Measurements from ENCODE around the gene OXLD1.

OXLD1 gene

DNA sequence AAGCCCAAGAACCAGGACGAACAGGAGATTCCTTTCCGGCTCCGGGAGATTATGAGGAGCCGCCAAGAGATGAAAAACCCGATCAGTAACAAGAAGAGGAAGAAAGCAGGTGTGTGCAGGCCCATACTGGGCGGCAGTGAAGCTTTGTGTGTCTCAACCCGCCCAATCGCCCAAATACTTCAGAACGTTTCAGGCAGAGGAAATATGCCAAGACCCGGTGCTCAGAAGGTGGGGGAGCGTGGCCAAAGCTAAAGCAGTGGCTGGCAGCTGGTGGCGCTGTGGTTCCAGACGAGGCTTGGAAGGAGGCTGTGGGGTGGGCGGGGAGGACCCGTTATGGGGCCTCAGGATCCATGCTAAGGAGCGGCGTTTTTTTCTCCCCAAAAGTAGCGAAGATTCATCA is 1.3 kb upstream of the OXLD1 start:
- H3K9ac ChIP-seq (ENCODE audit: low read length), result no peak overlapping the region
- H3K27ac ChIP-seq (ENCODE audit: low read depth, low read length), result no peak overlapping the region
- H3K4me3 ChIP-seq (ENCODE audit: low read length), result no peak overlapping the region
- H3K36me3 ChIP-seq (ENCODE audit: control insufficient read depth, insufficient read depth, low read length), result peaks cover 24% of the 10 kb centered on the region
- H3K27me3 ChIP-seq (ENCODE audit: control insufficient read depth, insufficient read depth, low read length), result no peaks in the 10 kb centered on the region
- peaks cover 8% of the 10 kb centered on the region for H3K4me1 ChIP-seq (ENCODE audit: control insufficient read depth, insufficient read depth, low read length)

DNA sequence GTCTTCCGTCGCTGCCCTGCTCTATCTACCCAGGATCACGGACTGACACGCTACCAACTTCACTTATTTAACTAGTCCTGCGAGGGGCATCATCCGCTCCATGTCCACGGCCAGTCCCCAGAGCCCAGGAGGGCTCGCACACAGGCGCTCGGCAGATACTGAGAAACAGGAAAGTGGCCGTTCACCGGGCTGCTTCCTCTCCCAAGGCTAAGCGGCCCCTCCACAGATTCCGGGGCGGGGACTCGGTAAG is 388 bp downstream of the OXLD1 start:
- Histone ChIP-seq H3K4me1 (ENCODE audit: control insufficient read depth, insufficient read depth, low read length) (peaks cover 8% of the 10 kb centered on the region), H3K27ac (ENCODE audit: low read depth, low read length) (peak overlapping the region; percentile 87), H3K9ac (ENCODE audit: low read length) (peak overlapping the region; percentile 7), H3K27me3 (ENCODE audit: control insufficient read depth, insufficient read depth, low read length) (no peaks in the 10 kb centered on the region), H3K4me3 (ENCODE audit: low read length) (peak overlapping the region; percentile 71), H3K36me3 (ENCODE audit: control insufficient read depth, insufficient read depth, low read length) (peaks cover 9% of the 10 kb centered on the region)

DNA sequence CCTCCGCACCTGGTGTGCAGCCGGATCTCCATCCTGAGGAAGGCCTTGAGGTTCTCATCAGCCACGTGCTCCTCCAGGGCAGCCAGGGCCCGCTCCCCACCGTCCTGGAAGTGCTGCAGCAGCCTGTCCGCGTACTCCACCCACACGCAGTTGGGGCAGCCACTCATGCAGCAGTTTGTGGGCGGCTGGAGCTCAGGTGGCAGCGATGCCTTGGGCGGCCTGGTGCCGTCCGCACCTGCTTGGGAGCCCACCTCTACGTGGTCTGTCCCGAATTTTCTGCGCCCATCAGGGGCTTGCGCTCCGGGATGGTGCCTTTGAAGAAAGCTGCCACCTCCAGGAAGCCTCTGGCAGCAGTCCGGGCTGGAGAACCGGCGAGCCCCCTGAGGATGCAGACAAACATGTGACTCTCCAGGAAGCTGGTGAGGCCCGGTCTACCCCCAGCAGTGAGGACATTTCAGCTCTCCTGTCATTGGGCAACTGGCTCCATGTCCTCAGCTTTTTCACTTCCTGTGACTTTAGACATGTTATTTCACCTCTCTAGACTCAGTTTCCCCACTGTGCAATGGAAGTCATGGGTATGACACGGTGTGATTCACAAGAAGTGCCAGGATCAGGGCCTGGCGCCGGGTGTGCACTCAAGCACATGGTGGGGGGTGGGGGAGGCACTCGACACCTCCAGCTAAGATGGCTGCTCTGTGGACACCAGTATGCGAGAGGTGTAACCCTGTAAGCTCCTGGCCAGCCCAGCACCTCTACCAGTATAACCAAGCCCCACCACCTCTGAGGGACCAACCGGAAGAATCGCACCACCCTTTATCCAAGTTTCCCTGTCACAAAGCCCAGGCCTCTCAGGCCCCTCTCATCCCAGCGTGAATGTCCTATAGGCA is 957 bp downstream of the OXLD1 start:
- peaks cover 8% of the 10 kb centered on the region for H3K4me1 ChIP-seq (ENCODE audit: control insufficient read depth, insufficient read depth, low read length)
- H3K36me3 ChIP-seq (ENCODE audit: control insufficient read depth, insufficient read depth, low read length), result peaks cover 8% of the 10 kb centered on the region
- H3K4me3 ChIP-seq (ENCODE audit: low read length), result peak overlapping the region; percentile 71
- H3K9ac ChIP-seq (ENCODE audit: low read length), result peak overlapping the region; percentile 7
- no peaks in the 10 kb centered on the region for H3K27me3 ChIP-seq (ENCODE audit: control insufficient read depth, insufficient read depth, low read length)
- peak overlapping the region; percentile 87 for H3K27ac ChIP-seq (ENCODE audit: low read depth, low read length)

DNA sequence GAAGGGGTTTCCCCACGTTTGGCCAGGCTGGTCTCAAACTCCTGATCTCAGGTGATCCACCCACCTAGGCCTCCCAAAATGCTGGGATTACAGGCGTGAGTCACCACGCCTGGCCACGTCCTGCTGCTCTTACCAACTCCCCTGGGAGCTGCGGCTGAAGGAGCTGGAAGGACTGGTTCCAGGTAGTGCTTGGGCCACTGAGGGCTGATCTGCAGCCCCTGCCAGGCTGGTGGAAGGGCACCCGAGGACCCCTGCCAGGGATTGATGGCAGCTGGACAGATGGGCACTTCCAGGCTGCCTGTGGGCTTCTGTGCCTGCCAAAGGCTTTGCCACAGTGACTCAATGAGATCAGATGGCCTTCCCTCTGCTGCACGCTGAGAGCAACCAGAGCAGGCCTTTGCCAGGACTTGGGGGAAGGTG is 2.3 kb downstream of the OXLD1 start:
- H3K27ac ChIP-seq (ENCODE audit: low read depth, low read length), result no peak overlapping the region
- H3K36me3 ChIP-seq (ENCODE audit: control insufficient read depth, insufficient read depth, low read length), result no peaks in the 10 kb centered on the region
- no peak overlapping the region for H3K4me3 ChIP-seq (ENCODE audit: low read length)
- no peak overlapping the region for H3K9ac ChIP-seq (ENCODE audit: low read length)
- no peaks in the 10 kb centered on the region for H3K27me3 ChIP-seq (ENCODE audit: control insufficient read depth, insufficient read depth, low read length)
- peaks cover 8% of the 10 kb centered on the region for H3K4me1 ChIP-seq (ENCODE audit: control insufficient read depth, insufficient read depth, low read length)

DNA sequence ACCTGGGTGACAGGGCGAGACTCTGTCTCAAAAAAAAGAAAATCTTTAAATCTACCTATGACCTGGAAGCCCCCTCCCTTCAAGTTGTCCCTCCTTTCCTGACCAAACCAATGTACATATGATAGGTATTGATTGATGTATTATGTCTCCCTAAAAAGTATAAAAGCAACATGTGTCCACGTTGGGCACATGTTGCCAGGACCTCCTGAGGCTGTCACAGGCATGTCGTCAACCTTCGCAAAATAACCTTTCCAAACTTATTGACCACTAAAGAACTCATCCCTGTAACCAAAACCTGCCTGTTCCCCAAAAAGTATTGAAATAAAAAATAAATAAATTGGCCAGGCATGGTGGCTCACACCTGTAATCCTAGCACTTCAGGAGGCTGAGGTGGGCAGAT is 4.4 kb downstream of the OXLD1 start:
- Histone ChIP-seq H3K27me3 (ENCODE audit: control insufficient read depth, insufficient read depth, low read length) (no peaks in the 10 kb centered on the region), H3K4me1 (ENCODE audit: control insufficient read depth, insufficient read depth, low read length) (peaks cover 7% of the 10 kb centered on the region), H3K27ac (ENCODE audit: low read depth, low read length) (no peak overlapping the region), H3K9ac (ENCODE audit: low read length) (no peak overlapping the region), H3K4me3 (ENCODE audit: low read length) (no peak overlapping the region), H3K36me3 (ENCODE audit: control insufficient read depth, insufficient read depth, low read length) (no peaks in the 10 kb centered on the region)

DNA sequence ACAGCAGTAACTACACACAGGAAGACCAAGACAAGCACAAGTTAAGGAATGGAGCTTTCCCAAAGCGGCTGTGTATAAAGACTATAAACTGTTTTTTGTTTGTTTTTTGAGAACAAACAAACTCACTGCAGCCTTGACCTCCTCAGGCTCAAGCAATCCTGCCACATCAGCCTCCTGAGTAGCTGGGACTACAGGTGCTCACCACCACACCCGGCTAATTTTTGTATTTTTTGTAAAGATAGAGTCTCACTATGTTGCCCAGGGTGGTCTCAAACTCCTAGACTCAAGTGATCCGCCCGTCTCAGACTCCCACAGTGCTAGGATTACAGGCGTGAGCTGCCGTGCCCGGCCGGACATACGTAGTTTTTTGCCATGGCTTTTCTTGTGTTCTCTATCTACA is 6.0 kb downstream of the OXLD1 start:
- no peak overlapping the region for H3K9ac ChIP-seq (ENCODE audit: low read length)
- peaks cover 1% of the 10 kb centered on the region for H3K4me1 ChIP-seq (ENCODE audit: control insufficient read depth, insufficient read depth, low read length)
- no peak overlapping the region for H3K27ac ChIP-seq (ENCODE audit: low read depth, low read length)
- H3K36me3 ChIP-seq (ENCODE audit: control insufficient read depth, insufficient read depth, low read length), result no peaks in the 10 kb centered on the region
- no peaks in the 10 kb centered on the region for H3K27me3 ChIP-seq (ENCODE audit: control insufficient read depth, insufficient read depth, low read length)
- H3K4me3 ChIP-seq (ENCODE audit: low read length), result no peak overlapping the region

DNA sequence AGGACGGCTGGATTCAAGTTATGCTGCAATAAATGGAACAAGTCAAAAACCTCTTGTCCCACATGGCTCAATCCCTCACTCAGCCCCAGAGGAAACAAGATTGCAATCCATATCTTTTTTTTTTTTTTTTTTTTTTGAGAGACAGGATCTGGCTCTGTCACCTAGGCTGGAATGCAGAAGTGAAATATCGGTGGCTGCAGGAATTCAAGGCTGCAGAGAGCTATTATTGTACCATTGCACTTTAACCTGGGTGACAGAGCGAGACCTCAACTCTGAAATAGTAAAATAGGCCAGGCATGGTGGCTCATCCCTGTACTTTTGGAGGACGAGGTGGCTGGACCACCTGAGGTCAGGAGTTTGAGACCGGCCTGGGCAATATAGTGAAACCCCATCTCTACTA is 7.4 kb downstream of the OXLD1 start:
- Histone ChIP-seq H3K4me3 (ENCODE audit: low read length) (no peak overlapping the region), H3K27me3 (ENCODE audit: control insufficient read depth, insufficient read depth, low read length) (no peaks in the 10 kb centered on the region), H3K27ac (ENCODE audit: low read depth, low read length) (no peak overlapping the region)

DNA sequence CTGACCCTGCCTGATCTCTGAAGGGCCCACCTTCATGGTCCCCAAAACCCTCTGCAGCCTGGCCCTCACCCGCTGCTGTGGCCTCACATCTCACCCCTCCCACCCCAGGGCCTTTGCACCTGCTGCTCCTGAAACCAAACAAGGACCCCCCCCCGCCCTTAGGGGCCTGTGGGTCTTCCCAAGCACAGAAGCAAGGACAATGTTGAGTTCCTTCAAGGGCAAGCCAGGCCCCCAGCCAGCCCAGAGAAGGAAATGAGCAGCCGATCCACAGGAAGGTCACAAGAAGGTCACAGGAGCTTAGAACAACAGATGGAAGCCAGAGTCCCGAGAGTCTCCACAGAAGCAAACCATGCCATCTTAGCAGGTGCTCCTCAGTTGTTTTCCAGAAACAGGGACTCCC is 9.6 kb downstream of the OXLD1 start:
- H3K36me3 ChIP-seq (ENCODE audit: control insufficient read depth, insufficient read depth, low read length), result no peaks in the 10 kb centered on the region
- no peak overlapping the region for H3K9ac ChIP-seq (ENCODE audit: low read length)
- no peaks in the 10 kb centered on the region for H3K27me3 ChIP-seq (ENCODE audit: control insufficient read depth, insufficient read depth, low read length)
- H3K27ac ChIP-seq (ENCODE audit: low read depth, low read length), result no peak overlapping the region
- no peaks in the 10 kb centered on the region for H3K4me1 ChIP-seq (ENCODE audit: control insufficient read depth, insufficient read depth, low read length)
- no peak overlapping the region for H3K4me3 ChIP-seq (ENCODE audit: low read length)

More for the DNA sequence above, 7.4 kb downstream of the OXLD1 start:
- H3K4me1 ChIP-seq (ENCODE audit: control insufficient read depth, insufficient read depth, low read length), result no peaks in the 10 kb centered on the region
- no peak overlapping the region for H3K9ac ChIP-seq (ENCODE audit: low read length)
- no peaks in the 10 kb centered on the region for H3K36me3 ChIP-seq (ENCODE audit: control insufficient read depth, insufficient read depth, low read length)

DNA sequence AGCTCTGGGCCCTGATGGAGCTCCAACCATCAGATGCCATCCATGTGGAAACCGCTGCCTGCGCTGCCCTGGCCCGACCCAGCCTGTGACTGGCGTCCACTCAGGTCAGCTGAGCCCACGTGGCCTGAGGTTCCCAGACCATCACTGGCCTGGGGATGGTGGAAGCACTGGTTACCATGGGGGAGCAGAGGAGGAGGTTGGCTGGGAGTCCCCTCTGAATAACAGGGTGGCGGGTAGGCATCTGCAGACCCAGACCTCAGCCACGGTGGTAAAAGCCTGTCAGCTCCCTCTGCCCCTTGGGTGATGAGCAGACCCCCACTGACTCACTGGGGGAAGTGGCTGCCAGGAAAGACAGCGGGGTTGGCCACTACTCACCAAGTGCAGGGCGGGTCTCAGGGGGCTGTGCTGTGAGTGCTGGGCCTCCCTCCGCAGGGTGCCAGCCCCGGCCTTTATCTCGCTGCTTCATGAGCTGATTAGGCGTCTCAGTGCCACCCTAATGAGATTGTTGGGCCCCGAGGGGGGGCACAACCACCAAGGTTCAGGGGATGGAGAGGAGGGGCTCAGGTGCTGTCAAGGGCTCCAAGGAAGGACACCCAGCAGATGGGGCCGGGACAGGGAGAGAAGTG is 10.2 kb downstream of the OXLD1 start, which contains the start of gene PDE6G:
PDE6G (minus strand) TSS at position 425 of the 626 bp plus-strand sequence. CDS start 3,237 bp downstream, outside the sequence.
- no peaks in the 10 kb centered on the region for H3K4me1 ChIP-seq (ENCODE audit: control insufficient read depth, insufficient read depth, low read length)
- H3K36me3 ChIP-seq (ENCODE audit: control insufficient read depth, insufficient read depth, low read length), result no peaks in the 10 kb centered on the region
- H3K27ac ChIP-seq (ENCODE audit: low read depth, low read length), result no peak within 1 kb of the TSS
- no peak within 1 kb of the TSS for H3K4me3 ChIP-seq (ENCODE audit: low read length)
- no peak within 1 kb of the TSS for H3K9ac ChIP-seq (ENCODE audit: low read length)
- H3K27me3 ChIP-seq (ENCODE audit: control insufficient read depth, insufficient read depth, low read length), result no peaks in the 10 kb centered on the region

DNA sequence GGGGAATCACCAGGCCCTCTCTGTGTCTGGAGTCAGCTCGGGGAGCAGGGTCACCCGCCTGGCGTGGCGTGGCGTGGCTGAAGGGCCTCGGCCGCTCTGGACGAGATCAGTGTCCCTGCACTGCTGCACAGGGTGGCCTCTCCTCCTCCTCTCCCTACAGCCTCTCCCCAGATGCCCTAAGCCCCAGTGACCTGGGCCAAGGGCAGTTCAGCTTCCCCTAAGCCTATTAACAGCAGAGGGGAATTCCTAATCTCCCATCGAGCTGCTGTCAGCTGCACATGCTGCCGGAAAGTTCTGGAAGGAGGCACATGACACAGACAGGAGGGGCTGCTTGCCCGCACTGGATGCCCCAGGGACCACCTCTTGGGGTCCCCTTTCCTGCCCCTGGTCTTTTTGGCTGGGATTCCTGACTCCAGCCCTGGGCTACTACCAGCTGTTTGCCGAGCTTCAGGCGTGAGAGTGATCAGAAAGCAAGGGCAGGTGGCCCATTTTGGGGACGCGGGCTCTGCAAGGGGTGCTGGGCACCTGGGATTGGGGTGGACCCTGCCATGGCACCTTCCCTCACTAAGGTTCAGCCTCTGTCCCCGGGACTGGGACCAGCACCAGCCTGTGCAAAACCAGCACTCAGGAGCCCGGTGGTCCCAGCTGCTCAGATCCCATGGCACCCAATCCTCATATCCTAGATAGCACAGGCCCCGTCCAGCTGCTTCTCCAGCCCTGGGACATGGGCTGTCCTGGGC is 10.9 kb downstream of the OXLD1 start:
- H3K36me3 ChIP-seq (ENCODE audit: control insufficient read depth, insufficient read depth, low read length), result no peaks in the 10 kb centered on the region
- H3K4me3 ChIP-seq (ENCODE audit: low read length), result no peak overlapping the region
- no peak overlapping the region for H3K27ac ChIP-seq (ENCODE audit: low read depth, low read length)
- no peak overlapping the region for H3K9ac ChIP-seq (ENCODE audit: low read length)
- H3K4me1 ChIP-seq (ENCODE audit: control insufficient read depth, insufficient read depth, low read length), result no peaks in the 10 kb centered on the region
- H3K27me3 ChIP-seq (ENCODE audit: control insufficient read depth, insufficient read depth, low read length), result no peaks in the 10 kb centered on the region

DNA sequence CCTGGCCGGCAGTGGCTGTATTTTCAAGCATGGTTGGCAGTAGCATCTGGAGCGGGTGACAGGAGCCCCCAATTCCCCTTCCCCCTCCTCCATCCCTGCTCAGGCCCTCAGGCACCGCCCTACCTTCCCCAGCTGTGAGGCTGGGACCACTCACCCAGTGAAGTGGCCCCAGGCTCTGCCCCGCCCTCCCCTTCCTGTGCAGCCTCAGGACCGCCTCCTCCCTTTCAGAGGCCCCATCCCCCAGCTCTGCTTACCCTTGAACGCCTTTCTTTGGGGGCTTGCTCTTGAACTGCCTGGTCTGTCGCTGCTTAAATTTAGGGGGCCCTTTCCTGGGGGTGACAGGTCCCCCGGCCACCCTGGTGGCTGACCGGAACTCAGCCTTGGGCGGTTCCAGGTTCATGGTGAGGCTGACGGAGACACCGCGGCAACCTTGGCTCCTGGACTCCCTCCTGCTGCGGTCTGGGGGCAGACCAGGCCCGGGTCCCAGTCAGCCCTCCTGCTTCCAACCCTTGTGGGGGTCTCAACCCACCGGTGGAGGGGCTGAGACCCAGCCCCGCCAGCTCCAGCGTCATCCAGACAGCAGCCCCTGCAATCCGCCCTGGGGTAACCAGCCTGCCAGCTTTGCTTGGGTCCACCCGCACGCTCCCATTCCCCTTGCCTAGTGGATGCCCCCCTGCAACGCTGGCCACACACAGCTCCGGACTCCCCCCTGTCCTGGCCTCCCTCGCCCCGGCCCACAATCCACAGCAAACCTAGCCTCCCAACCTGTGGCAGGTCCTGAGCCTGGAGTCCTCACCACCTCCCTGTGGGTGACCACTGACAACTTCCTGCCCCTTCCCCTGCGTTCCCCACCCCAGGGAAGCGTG is 13.3 kb downstream of the OXLD1 start:
- Histone ChIP-seq H3K4me1 (ENCODE audit: control insufficient read depth, insufficient read depth, low read length) (no peaks in the 10 kb centered on the region), H3K4me3 (ENCODE audit: low read length) (no peak overlapping the region), H3K27me3 (ENCODE audit: control insufficient read depth, insufficient read depth, low read length) (peaks cover 11% of the 10 kb centered on the region), H3K9ac (ENCODE audit: low read length) (no peak overlapping the region), H3K27ac (ENCODE audit: low read depth, low read length) (no peak overlapping the region), H3K36me3 (ENCODE audit: control insufficient read depth, insufficient read depth, low read length) (no peaks in the 10 kb centered on the region)

DNA sequence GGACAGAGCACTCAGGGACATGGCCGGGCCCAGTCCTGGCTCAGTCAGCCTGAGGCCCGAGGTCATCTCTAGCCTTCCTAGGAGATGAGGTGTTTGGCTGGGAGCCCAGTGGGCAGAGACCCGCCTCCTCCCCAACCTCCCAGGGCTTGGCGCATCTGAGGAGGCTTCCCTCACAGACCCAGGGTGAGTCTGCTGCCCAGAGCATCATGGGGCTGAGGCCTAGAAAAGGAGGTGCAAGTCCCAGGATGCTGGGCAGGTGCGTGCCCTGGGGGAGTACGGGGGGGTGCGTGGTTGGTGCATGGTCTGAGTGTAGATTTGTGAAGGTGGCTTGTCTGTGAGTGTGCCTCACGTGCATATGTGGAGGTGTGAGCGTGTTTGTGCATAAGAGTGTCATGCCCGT is 14.7 kb downstream of the OXLD1 start:
- H3K36me3 ChIP-seq (ENCODE audit: control insufficient read depth, insufficient read depth, low read length), result no peaks in the 10 kb centered on the region
- H3K9ac ChIP-seq (ENCODE audit: low read length), result no peak overlapping the region
- H3K27me3 ChIP-seq (ENCODE audit: control insufficient read depth, insufficient read depth, low read length), result peaks cover 18% of the 10 kb centered on the region
- no peak overlapping the region for H3K4me3 ChIP-seq (ENCODE audit: low read length)
- H3K27ac ChIP-seq (ENCODE audit: low read depth, low read length), result no peak overlapping the region
- H3K4me1 ChIP-seq (ENCODE audit: control insufficient read depth, insufficient read depth, low read length), result no peaks in the 10 kb centered on the region

Data from rectal smooth muscle tissue (tissue), 1 donor.